Fibroblast of mammary gland (primary cell): Measurements from ENCODE around the gene NUMBL.

ENCODE experiments used
- DNase-seq: peaks from one replicate; pipeline ENCODE4 v3.0.0-alpha.2; 2010; ENCODE audit warnings: low read depth
- H3K4me3 ChIP-seq: 2 replicates; pipeline ENCODE4 v1.5.1; 2011; ENCODE audit warnings: low read depth, mild to moderate bottlenecking, low read length, moderate library complexity; ENCODE audit not compliant: control insufficient read depth
- CTCF ChIP-seq: conservative IDR thresholded peaks from 2 replicates; pipeline ENCODE4 v1.5.1; 2011; ENCODE audit warnings: low read depth, low read length, inconsistent platforms; ENCODE audit not compliant: control insufficient read depth, insufficient read depth

NUMBL gene

GRCh38 chr19:40685016-40685526, 5.4 kb downstream of the NUMBL start:
- H3K4me3 ChIP-seq = no peak overlapping the region
- no peak for DNase-seq
- no peak for TF ChIP-seq CTCF

- DNase-seq = no peak
- TF ChIP-seq CTCF = no peak
- no peak overlapping the region for H3K4me3 ChIP-seq
Measured at GRCh38 chr19:40684280-40684679, 6.2 kb downstream of the NUMBL start.

DNA sequence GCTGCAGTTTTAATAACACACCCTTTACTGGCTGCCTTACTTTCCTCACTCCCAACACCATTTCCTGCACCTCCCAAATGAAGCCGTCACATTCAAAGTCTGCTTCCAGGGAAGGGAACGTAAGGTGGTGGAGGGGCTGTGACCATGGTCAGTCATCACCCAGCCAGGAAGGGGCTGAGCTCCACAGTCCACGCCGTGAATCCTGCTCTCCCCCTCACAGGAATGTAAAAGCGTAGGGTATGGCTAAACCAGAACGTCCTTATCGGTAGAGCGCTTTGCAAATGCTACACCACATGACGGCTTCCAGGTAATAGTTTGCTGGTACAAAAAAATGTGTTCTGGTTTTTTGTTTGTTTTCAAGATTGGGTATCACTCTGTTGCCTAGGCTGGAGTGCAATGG, 7.0 kb downstream of the NUMBL start:
- H3K4me3 ChIP-seq = no peak overlapping the region
- TF ChIP-seq CTCF = no peak
- no peak for DNase-seq

DNA sequence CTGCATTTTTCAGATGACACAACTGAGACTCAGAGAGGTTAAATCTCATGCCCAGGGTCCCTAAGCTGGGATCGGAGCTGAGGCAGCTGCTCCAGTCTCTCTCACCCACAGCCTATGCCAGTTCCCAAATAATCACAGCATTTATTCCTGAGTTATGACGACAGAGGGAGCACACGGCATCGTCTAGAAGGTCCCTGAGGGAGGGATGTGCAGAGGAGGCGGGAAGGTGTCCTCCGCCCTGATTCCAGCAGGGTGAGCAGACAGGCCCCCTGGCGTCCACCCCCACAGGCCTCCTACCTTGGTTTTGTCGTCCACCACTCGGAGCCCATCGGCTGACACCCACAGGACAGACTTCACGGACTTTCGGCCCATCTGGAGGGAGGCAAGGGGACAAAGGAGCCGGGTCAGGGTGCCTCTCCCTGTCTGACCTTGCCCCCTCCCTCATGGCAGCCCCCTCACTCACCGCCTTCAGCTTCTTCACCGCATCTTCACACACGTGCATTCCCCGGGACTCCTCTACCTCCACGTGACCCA, 8.0 kb downstream of the NUMBL start:
- TF ChIP-seq CTCF = no peak
- DNase-seq = no peak
- H3K4me3 ChIP-seq = no peak overlapping the region

DNA sequence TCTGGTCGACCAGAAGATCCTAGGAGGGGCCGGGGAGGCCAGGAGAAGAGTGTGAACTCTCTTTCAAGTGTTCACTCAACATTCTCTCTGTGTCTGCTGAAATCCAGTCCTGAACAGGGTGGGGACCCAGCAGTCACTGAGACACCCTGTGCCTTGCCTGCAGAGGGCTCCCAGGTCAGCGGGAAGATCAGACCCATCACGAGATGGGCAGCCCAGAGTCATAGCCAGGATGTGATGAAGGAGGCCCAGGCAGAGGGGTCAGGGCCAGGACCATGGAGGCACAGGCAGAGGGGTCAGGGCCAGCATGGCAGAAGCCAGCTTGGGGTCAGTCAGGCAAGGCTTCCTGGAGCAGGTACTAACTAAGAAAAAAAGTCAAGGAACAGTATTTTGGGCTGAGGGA, 9.4 kb downstream of the NUMBL start:
- no peak for TF ChIP-seq CTCF
- no peak for DNase-seq
- no peak overlapping the region for H3K4me3 ChIP-seq

- no peak for DNase-seq
- TF ChIP-seq CTCF = no peak
- H3K4me3 ChIP-seq = no peak overlapping the region
Measured at GRCh38 chr19:40677156-40677555, 13.3 kb downstream of the NUMBL start.

- no peak overlapping the region for H3K4me3 ChIP-seq
- no peak for TF ChIP-seq CTCF
- no peak for DNase-seq
Measured at GRCh38 chr19:40674291-40674690, 16.2 kb downstream of the NUMBL start.
